GM18909 (cell line): Measurements from ENCODE around the gene DTX3.
"Not testable (repeated sequence)": the region's sequence is repeated elsewhere in the genome, so short reads cannot be mapped to it uniquely, and the experiment has no call there.

Experiments
- ATAC-seq: cut with Tn5 transposase; IDR thresholded peaks from one replicate; pipeline ENCODE4 v1.9.1; 2021; ENCODE audit warnings: mild to moderate bottlenecking; ENCODE audit not compliant: unreplicated experiment, poor library complexity

Gene DTX3

GRCh38 chr12:57618431-57618830, 13.8 kb downstream of the DTX3 start:
- ATAC-seq: not testable (repeated sequence)

GRCh38 chr12:57618966-57619433, 14.4 kb downstream of the DTX3 start:
- no peak for ATAC-seq

- no peak for ATAC-seq
These were observed 15.0 kb downstream of the DTX3 start for GRCh38 chr12:57619434-57620244.

GRCh38 chr12:57620245-57620935, 15.8 kb downstream of the DTX3 start:
- no peak for ATAC-seq

DNA sequence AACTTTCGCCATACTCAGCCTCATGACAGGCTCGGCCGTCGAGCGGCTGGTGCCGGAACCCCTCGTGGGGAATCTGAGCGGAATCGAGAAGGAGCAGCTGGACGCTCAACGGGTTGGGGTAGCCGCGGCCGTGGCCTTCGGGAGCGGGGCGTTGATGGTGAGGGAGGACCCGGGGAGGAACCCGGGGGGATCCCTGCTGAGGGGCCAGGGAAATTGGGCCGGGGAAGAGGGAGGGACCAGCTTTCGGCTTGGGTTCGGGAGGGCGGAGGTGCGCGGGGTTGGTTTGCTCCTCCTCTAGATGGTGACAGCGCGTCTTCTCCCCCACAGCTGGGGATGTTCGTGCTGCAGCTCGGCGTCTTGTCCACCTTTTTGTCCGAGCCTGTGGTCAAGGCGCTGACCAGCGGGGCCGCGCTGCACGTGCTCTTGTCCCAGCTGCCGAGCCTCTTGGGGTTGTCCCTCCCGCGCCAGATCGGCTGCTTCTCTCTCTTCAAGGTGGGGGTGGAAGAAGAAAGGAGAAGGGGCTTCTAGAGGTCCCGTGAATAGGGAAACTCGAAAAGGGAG, 16.4 kb downstream of the DTX3 start:
- ATAC-seq: no peak

DNA sequence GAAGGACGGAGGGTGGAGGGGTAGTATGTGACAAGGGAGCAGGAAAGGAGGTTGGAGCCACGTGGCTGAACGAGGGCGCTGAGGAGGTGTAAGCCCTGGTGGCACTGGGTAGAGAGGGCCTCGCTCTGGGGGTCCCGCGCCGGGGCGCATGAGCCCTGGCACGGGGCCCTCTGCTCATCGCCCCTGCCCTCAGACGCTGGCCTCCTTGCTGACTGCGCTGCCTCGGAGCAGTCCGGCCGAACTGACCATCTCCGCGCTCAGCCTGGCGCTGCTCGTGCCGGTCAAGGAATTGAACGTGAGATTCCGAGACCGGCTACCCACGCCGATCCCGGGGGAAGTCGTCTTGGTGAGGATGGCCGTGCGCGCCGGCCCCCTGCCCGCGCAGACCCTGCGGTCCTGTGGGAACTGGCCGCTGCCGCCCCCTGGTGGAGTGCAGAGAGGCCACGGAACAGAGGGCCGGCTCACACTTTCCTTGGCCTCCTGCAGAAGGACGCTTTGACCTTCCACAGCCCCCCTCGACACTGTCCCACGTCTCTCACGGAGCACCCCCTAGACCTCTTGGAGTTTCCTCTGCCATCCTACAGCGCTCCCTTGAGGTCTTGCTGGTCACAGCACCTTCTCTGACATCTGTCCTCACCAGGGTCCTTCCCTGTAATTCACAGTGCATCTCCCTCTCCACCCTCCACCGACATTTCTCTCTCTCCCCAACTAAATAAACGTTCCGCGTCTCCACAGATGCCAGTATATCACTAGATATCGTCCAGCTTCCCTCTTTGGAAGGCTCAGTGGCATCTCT, 17.1 kb downstream of the DTX3 start:
- ATAC-seq: no peak

DNA sequence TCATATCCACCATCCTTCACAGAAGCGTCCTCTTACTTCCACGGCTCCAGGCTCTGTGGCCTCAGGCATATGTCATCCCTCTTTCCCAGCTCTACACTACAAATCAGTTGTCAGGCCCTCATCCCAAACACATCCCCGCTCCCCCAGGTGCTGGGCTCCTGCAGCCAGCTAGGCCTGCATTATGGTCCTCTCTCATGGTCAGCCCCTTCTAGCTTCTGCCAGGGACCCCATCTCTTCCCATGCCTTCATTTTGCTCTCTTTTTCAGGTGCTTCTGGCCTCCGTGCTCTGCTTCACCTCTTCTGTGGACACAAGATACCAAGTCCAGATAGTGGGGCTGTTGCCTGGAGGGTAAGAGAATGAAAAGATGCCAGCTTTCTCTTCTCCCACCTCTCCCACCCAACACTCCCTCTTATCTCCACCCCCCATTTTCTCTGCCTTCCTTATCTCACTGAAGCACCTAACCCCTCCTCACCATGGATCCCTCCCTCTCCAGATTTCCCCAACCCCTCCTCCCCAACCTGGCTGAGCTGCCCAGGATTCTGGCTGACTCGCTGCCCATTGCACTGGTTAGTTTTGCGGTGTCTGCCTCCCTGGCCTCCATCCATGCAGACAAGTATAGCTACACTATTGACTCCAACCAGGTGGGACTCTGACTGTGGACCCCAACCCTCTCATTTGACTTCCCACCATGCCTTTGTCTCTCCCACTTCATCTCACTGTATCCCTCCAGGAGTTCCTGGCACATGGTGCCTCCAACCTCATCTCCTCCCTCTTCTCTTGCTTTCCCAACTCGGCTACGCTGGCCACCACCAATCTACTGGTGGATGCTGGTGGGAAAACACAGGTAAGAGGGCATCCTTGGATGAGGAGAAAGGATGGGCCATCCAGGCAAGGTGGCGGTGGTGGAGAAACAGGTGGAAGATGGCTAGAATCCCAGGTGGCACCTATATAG, 17.9 kb downstream of the DTX3 start:
- no peak for ATAC-seq

DNA sequence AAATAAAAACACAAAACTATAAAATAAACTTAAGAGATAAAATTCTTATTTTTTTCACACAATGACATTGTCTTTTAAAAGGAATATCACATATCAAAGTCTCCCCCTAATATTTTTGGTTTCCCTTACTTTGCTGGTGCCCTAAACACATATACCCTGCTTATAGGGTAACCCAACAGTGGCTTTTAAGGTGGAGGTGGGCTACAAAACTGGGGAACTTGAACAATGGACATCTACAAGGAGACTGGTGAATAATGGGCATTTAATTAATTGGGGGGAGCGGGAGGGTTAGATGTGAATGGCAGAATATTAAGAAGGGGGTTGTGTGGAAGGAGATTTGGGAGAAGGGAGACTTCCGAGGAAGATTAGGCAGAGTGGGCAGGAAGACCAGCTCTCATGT, 18.8 kb downstream of the DTX3 start:
- no peak for ATAC-seq

DNA sequence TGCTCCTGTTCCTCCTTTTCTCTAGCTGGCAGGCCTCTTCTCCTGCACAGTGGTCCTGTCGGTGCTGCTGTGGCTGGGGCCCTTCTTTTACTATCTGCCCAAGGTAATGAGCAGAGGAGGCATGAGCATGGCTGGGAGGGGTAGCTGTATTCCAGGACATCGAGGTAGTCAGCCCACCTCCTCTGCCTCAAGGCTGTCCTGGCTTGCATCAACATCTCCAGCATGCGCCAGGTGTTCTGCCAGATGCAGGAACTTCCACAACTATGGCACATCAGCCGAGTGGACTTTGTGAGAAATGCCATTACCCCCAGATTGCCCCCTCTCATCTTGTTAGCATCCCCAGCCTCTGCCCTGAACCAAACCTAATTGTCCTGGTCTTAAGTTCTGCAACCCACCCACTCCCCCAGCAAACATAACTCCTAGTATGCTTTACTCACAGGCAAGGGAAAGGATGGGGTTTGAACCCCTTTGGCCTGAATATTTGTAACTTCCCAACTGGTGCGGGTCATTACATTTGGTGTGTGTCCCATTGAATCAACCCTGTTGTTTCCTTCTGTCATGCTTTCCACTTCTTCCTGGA, 19.3 kb downstream of the DTX3 start:
- no peak for ATAC-seq

GRCh38 chr12:57624441-57625220, 20.0 kb downstream of the DTX3 start:
- no peak for ATAC-seq

GRCh38 chr12:57625261-57626032, 20.8 kb downstream of the DTX3 start:
- no peak for ATAC-seq

GRCh38 chr12:57626111-57626920, 21.7 kb downstream of the DTX3 start:
- ATAC-seq: no peak

- ATAC-seq: no peak
These were observed 22.4 kb downstream of the DTX3 start for GRCh38 chr12:57626921-57627445.

DNA sequence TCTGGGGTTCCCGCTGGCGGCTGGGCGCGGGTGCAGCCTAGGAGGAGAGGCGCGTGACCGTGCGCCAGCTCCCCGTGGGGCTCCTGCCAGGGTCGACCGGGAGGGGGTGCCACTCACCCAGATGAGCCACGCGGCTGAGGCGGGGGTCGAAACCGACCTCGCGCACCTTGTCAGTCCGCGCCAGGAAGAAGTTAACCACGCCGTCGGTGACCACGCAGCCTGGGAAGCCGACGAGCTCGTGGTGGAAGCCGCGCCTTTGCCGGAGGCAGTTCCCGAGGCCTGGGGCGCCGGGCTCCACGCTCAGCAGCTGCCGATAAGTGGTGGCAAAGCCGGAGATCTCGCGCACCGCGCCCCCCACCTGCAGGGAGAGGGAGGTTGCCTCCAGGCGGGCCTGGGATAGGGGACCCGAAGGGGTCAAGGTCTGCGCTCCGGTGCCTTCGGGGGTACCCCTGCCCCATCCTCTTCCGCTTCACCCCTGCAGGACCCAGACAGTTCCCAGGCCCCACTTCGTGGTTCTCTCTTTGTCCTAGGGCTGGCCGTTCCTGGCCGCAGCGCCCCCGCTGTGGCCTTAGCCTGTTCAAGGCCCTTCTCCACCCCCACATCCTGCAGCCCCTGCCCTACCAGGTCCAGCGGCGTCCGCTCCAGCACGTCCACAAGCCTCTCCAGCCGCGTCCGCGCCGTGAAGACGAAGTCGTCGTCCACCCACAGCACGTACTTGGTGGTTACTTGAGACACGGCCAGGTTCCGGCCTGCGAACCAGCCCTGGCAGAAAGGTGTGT, 23.1 kb downstream of the DTX3 start:
- ATAC-seq: no peak

- ATAC-seq: no peak
These were observed 23.9 kb downstream of the DTX3 start for GRCh38 chr12:57628280-57629191.
